ENCODE measurements around the gene RHNO1. TPM values are rescaled to one million over a fixed set of nuclear protein-coding genes. Genes with fewer than 3 reads are reported as not detected.

RHNO1 gene
- total and polyA plus RNA-seq, 8 donors: 7.0 to 92.0 (median 14.7) TPM; not detected in 1

DNA sequence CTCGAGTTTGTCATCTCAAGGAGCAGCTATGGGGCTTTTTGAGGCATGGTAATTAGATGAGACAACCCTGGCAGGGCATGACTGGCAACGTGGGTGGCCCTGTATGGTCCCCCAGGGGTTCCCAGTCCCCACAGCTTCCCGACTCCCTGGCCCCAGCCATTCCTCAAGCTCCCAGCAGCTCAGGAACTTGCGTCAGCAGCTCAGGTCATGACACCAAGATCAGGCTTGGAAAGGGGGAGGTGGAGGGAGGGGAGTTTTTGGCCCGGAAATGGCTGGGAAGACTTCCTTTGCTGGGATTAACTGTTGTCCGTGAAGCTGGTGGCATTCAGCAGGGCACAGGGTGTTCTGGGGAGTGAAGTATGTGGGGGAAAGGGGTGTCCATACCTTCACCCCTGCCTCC, 31.7 kb upstream of the RHNO1 start:
- no peak overlapping the region for H3K4me3 ChIP-seq
- 36 to 50% (median 40%) methylated on average over 6 of the region's 6 CpGs for WGBS, 5 donors
- H3K27me3 ChIP-seq: no peaks in the 10 kb centered on the region
- peaks cover 0 to 45% (median 17%) of the 10 kb centered on the region in 4 donors for H3K36me3 ChIP-seq
- peak in 1 of 2 donors; percentile 64 for DNase-seq
- H3K4me1 ChIP-seq: peaks cover 0 to 12% (median 1%) of the 10 kb centered on the region in 4 donors
- peak overlapping the region in 2 of 5 donors; percentile 27 to 46 for H3K27ac ChIP-seq
- no peak for TF ChIP-seq POLR2A (IDR thresholded peaks at IDR 0.05)
- TF ChIP-seq, protein P1, sequence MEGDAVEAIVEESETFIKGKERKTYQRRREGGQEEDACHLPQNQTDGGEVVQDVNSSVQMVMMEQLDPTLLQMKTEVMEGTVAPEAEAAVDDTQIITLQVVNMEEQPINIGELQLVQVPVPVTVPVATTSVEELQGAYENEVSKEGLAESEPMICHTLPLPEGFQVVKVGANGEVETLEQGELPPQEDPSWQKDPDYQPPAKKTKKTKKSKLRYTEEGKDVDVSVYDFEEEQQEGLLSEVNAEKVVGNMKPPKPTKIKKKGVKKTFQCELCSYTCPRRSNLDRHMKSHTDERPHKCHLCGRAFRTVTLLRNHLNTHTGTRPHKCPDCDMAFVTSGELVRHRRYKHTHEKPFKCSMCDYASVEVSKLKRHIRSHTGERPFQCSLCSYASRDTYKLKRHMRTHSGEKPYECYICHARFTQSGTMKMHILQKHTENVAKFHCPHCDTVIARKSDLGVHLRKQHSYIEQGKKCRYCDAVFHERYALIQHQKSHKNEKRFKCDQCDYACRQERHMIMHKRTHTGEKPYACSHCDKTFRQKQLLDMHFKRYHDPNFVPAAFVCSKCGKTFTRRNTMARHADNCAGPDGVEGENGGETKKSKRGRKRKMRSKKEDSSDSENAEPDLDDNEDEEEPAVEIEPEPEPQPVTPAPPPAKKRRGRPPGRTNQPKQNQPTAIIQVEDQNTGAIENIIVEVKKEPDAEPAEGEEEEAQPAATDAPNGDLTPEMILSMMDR (IDR thresholded peaks at IDR 0.05): no peak
- TF ChIP-seq EP300 (IDR thresholded peaks at IDR 0.05): no peak
- TF ChIP-seq POLR2AphosphoS5 (IDR thresholded peaks at IDR 0.05): no peak
- no peaks in the 10 kb centered on the region for H3K9me3 ChIP-seq
- intact Hi-C loops (cut with DNase I; ENCODE audit: low total_unique reads): no loop called here

DNA sequence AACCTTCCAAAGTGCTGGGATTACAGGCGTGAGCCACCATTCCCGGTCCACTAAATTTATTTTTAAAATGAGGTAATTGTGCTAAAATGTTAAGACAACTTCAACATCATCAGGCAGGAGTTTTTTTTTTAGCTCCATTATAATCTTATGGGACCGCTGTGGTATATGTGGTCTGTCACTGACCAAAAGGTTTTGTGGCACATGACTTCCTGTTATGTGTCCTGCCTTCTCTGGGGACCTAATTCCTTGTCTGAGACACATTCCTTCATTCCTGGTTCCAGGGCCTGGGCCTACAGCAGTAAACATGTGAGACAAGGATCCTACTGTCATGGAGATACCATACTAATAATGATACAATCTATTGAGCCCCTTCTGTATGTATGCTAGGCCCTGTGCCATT, 25.1 kb upstream of the RHNO1 start:
- no peak for DNase-seq
- Histone ChIP-seq H3K36me3 (peaks cover 0 to 11% (median under 1%) of the 10 kb centered on the region in 4 donors), H3K4me3 (no peak overlapping the region), H3K27me3 (no peaks in the 10 kb centered on the region), H3K4me1 (peaks cover 0 to 13% (median 0%) of the 10 kb centered on the region in 4 donors), H3K27ac (no peak overlapping the region), H3K9me3 (no peaks in the 10 kb centered on the region)
- no peak for TF ChIP-seq POLR2AphosphoS5 (IDR thresholded peaks at IDR 0.05)
- TF ChIP-seq, protein P1 (IDR thresholded peaks at IDR 0.05): no peak
- TF ChIP-seq EP300 (IDR thresholded peaks at IDR 0.05): no peak
- TF ChIP-seq POLR2A (IDR thresholded peaks at IDR 0.05): no peak
- intact Hi-C loops (cut with DNase I; ENCODE audit: low total_unique reads): loop anchor here (10.0 kb wide), 2 partner anchors 93 to 183 kb away; no protein-coding TSS in a partner anchor
- WGBS, 5 donors: 89 to 97% (median 94%) methylated on average over 3 of the region's 3 CpGs

DNA sequence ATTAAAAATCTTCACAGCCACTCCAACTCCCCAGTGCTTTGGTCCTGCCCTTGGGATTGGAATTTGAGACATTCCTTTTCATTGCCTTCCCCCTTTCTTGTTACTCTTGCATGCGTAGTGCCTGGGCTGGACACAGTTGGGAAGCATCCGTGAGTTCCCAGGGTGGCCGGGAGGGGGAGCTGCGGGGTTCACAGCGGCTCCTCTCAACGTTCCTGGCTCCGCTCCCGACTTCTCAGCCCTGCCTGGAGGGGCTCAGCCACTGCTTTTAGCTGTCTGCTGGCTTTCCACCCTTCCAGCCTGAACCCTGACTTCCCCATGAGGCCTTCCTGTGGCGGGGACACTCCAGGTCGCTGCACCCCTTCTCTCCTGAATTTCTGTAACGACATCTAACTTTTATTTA, 23.4 kb upstream of the RHNO1 start:
- peak; percentile 80 to 93 for DNase-seq
- H3K9me3 ChIP-seq: no peaks in the 10 kb centered on the region
- H3K4me3 ChIP-seq: no peak overlapping the region
- H3K4me1 ChIP-seq: peaks cover 0 to 13% (median 0%) of the 10 kb centered on the region in 4 donors
- no peaks in the 10 kb centered on the region for H3K27me3 ChIP-seq
- H3K36me3 ChIP-seq: peaks cover 0 to 18% (median 9%) of the 10 kb centered on the region in 4 donors
- H3K27ac ChIP-seq: no peak overlapping the region
- intact Hi-C loops (cut with DNase I; ENCODE audit: low total_unique reads): loop anchor here (10.0 kb wide), 2 partner anchors 91 to 181 kb away; no protein-coding TSS in a partner anchor
- TF ChIP-seq POLR2AphosphoS5 (IDR thresholded peaks at IDR 0.05): no peak
- no peak for TF ChIP-seq POLR2A (IDR thresholded peaks at IDR 0.05)
- no peak for TF ChIP-seq EP300 (IDR thresholded peaks at IDR 0.05)
- TF ChIP-seq, protein P1 (IDR thresholded peaks at IDR 0.05): peak in 5 of 7 experiments; percentile 42 to 76 (median 66)
- 21 to 26% (median 21%) methylated on average over 11 of the region's 11 CpGs for WGBS, 5 donors

DNA sequence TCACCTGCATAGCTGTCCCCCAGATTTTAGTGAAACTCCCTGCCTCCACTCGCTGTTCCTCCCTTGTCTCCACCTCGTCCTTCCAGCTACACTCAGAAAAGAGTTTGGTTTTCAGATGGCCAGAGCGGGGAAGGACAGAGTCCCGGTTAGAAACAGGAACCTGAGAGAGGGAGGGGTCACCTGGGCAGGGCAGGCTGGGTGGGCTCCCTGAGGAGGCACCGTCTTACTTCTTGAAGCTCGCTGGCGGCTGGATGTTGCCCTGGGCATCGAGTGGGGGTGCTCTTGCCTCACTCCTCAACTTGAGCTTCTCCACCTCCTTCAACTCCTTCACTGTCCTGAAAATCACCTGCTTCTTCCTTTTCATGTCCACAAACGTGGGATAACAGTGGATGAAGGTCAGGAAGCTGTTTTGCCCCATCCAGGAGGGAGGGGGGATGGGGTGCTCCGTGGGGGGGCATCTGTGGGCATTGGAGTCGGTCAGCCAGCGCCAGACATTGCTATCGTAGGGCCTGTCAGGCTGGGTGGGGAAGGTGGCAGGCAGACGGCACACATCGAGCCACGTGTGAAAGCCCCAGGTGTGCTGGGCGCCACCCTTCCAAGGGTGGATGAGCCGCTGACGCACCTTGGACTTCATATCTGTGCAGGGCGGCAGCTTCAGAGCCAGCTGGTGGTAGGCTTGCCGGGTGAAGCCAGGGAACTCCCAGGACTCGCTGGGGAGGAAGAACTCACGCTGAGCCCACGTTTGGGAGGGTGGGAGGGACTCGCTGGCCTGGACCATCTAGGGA, 22.2 kb upstream of the RHNO1 start:
- no peak overlapping the region for H3K27ac ChIP-seq
- intact Hi-C loops (cut with DNase I; ENCODE audit: low total_unique reads): loop anchor here (10.0 kb wide), 2 partner anchors 90 to 180 kb away; no protein-coding TSS in a partner anchor

More for the DNA sequence above, 22.2 kb upstream of the RHNO1 start:
- H3K4me1 ChIP-seq: peaks cover 0 to 5% (median 0%) of the 10 kb centered on the region in 4 donors
- peak in 1 of 2 donors; percentile 71 for DNase-seq
- H3K9me3 ChIP-seq: no peaks in the 10 kb centered on the region
- H3K27me3 ChIP-seq: no peaks in the 10 kb centered on the region
- no peak overlapping the region for H3K4me3 ChIP-seq
- TF ChIP-seq, protein P1 (IDR thresholded peaks at IDR 0.05): no peak
- no peak for TF ChIP-seq POLR2AphosphoS5 (IDR thresholded peaks at IDR 0.05)
- no peak for TF ChIP-seq EP300 (IDR thresholded peaks at IDR 0.05)
- no peak for TF ChIP-seq POLR2A (IDR thresholded peaks at IDR 0.05)
- 74 to 87% (median 86%) methylated on average over 24 to 25 of the region's 25 CpGs for WGBS, 5 donors
- peaks cover 0 to 30% (median 14%) of the 10 kb centered on the region in 4 donors for H3K36me3 ChIP-seq
